GM10266 (cell line): ENCODE data around the gene SCN4A.

Experiments
- DNase-seq: peaks from one replicate; pipeline ENCODE4 v3.0.0; 2012; ENCODE audit errors: extremely low spot score
- TF ChIP-seq, protein P1 (sequence below): IDR thresholded peaks from 2 replicates; pipeline ENCODE4 v1.5.1; 2012; ENCODE audit warnings: mild to moderate bottlenecking, low read depth; ENCODE audit not compliant: control insufficient read depth, insufficient read depth; ENCODE audit errors: missing control alignments

SCN4A gene

DNA sequence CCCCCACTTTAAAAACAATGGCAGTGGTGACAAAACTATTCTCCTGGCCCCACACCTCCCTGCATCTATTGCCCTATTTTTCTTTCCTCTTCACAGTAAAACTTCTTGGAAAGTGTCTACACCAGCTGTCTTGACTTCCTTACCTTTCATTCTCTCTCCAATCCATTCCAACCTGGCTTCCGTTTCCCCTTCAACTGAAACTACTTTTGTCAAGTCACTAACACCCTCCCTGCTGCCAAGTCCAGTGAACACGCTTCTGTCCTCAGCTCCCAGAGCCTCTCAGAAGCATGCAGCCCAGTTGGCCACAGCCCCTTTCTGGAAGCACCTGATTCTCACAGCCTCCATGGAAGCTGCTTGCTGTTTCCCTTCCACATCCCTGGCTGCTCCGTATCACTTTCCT, 4.0 kb upstream of the SCN4A start:
- TF ChIP-seq, protein P1, sequence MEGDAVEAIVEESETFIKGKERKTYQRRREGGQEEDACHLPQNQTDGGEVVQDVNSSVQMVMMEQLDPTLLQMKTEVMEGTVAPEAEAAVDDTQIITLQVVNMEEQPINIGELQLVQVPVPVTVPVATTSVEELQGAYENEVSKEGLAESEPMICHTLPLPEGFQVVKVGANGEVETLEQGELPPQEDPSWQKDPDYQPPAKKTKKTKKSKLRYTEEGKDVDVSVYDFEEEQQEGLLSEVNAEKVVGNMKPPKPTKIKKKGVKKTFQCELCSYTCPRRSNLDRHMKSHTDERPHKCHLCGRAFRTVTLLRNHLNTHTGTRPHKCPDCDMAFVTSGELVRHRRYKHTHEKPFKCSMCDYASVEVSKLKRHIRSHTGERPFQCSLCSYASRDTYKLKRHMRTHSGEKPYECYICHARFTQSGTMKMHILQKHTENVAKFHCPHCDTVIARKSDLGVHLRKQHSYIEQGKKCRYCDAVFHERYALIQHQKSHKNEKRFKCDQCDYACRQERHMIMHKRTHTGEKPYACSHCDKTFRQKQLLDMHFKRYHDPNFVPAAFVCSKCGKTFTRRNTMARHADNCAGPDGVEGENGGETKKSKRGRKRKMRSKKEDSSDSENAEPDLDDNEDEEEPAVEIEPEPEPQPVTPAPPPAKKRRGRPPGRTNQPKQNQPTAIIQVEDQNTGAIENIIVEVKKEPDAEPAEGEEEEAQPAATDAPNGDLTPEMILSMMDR = no peak
- no peak for DNase-seq

DNA sequence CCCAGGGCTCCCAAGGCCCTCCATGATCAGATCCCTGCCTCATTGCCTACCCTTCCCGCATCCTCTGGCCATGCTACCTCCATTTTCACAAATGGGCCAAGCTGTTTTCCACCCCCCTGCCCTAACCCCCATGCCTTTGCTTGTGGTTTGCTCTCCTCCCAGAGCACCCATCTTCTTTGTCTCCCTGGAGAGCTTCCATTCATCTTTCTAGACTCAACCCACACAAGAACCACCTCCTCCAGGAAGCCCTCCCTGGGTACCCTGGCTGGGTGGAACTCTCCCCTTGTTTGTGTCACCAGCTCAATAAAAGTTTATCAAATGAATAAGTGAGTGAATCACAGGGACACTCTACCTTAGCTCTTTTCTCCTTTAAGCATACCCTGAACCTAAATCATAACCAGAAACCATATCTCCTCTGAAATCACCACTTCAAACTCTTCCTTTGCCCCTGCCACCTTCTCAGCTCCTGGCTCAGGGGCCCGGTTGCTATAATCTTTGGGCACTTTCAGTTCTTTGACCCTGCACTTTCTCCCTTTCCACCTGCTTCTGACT, 2.9 kb upstream of the SCN4A start:
- no peak for DNase-seq
- TF ChIP-seq, protein P1 = no peak

DNA sequence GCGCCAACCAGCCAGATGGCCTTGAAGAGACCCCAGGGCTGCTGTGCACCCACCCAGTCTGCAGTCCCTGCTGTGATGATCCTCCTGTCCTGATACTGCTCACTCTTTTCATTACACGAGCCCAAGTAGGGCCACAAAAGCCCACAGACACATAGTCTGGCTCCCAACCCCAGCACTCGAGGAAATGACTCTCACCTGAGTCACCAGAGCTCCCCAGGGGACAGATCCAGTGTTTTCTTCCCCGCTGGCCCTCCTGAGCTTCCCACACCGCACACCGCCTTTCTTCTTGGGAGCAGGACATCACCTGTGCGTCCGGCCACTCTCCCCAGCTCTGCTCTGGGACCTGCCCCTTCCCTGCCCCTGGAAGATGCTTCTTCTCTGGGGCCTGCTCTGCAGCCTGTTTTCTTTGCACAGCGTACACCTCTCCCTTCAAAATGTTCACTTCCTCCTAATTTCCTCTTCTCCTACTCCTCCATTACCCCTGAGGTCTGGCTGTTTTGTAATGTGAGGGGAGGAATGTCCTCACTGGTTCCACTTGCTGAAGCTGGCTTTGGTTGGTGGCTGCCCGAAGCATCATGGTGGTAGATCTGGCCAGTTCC, 2.0 kb upstream of the SCN4A start:
- TF ChIP-seq, protein P1 = no peak
- no peak for DNase-seq

DNA sequence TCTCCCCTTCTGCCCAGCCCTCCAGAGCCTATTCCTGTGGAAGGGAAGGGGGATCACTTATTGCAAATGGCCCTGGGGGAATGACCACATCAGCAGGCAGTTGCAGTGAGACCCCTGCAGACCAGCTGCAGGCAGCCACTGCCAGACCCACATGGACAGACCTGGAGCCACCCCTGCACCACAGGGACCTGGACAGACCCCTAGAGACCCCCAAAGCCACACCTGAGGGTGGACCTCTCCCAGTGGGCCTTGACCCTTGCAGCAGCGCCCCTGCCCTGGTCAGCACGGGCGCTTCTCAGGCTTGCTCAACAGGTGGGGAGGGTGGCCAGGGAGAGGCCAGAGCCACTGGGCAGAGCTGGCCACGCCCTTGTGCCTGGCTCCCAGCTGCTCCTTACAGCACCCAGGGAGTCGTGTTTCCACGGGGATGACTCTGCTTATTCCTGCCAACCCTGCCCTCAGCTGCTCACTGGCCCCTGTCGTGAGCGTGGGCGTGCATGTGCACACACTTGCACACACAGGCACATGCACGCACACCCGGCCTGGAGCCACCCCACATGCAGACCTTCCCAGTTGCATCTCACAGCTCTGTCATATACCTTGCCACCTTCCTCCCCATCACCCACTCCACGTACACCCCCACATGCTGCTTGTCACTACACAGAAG, 1.3 kb upstream of the SCN4A start:
- TF ChIP-seq, protein P1 = no peak
- DNase-seq = no peak

DNA sequence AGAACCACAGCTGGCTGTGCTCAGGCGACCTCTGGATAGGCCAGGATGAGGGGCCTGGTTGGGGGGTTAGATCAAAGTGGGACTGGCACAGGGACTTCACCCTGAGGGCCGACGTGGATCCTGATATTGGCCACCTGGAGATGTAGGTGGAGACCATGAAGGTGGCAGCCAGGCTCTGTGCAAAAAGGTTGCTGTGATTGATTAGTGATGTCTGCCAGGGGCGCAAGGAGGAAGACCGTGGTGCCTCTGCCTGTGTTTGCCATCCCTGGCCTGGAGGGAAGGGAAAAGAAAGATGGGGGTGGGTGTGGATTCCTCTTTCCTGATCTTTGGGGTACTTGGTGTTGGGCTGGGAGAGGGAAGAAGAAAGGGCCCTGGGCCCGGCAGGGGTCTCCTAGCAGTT, 529 bp upstream of the SCN4A start:
- DNase-seq = no peak
- TF ChIP-seq, protein P1 = no peak

DNA sequence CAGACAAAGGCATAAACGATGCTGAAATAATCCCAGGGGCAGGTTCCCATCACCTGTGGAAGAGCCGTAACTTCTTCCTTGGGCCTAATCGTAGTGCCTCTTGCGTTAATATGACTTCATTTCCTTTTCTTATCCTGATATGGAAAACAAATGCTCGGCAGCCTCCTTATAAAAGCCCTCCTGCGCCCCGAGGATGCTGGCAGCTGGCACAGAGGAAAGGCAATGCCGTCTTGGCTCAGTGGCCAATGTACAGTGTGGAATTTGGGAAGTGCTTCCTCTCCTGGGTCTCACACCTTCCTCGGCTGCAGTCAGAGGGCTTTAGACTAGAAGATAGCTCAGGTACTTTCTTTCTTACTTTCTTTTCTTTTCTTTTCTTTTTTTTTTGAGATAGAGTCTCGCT, 3.4 kb downstream of the SCN4A start:
- TF ChIP-seq, protein P1 = no peak
- DNase-seq = no peak

DNA sequence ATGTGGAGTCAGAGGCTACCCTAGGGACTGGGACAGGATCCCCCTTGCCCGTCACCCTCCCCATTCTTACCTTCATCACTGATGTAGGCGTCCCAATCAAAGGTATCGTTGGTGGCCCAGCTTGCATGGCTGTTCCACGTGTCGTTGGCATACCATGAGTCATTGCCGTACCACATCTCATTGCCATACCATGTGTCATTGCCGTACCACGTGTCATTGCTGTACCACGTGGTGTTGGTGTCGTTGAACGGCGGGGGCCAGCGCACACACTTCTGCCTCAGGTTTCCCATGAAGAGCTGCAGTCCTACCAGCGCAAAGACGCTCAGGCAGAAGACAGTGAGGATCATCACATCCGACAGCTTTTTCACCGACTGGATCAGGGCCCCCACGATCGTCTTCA, 4.8 kb downstream of the SCN4A start:
- TF ChIP-seq, protein P1 = no peak
- no peak for DNase-seq
